GM23248 (cell line): Measurements from ENCODE around the gene CD58. TPM values are rescaled to one million over a fixed set of nuclear protein-coding genes. Genes with fewer than 3 reads are reported as not detected.

Experiments
- DNase-seq: peaks from one replicate; pipeline ENCODE4 v3.0.0-alpha.2; 2015
- H2AFZ ChIP-seq: fragments of 200-600 bp; sonication (generic); 2 replicates; pipeline ENCODE4 v1.6.1; 2016; ENCODE audit warnings: antibody characterized with exemption
- H3F3A ChIP-seq: fragments of 200-600 bp; sonication (generic); 2 replicates; pipeline ENCODE4 v1.6.1; 2016; ENCODE audit warnings: mild to moderate bottlenecking, antibody characterized with exemption, mixed run types; ENCODE audit not compliant: insufficient read depth
- H3K27ac ChIP-seq: fragments of 200-600 bp; sonication (generic); 2 replicates; pipeline ENCODE4 v1.5.1; 2016; ENCODE audit warnings: mild to moderate bottlenecking
- H3K27me3 ChIP-seq: fragments of 200-600 bp; sonication (generic); replicated peaks from 2 replicates; pipeline ENCODE4 v1.6.1; 2016; ENCODE audit warnings: mild to moderate bottlenecking; ENCODE audit not compliant: insufficient read depth
- H3K36me3 ChIP-seq: fragments of 200-600 bp; sonication (generic); 2 replicates; pipeline ENCODE4 v1.6.1; 2016; ENCODE audit warnings: low read depth, mild to moderate bottlenecking
- H3K4me1 ChIP-seq: fragments of 200-600 bp; sonication (generic); 2 replicates; pipeline ENCODE4 v1.6.1; 2016; ENCODE audit warnings: mild to moderate bottlenecking; ENCODE audit not compliant: insufficient read depth
- H3K4me2 ChIP-seq: fragments of 200-600 bp; sonication (generic); one replicate; pipeline ENCODE4 v1.6.1; 2016; ENCODE audit warnings: mild to moderate bottlenecking; ENCODE audit not compliant: unreplicated experiment
- H3K4me3 ChIP-seq: fragments of 200-600 bp; sonication (generic); 2 replicates; pipeline ENCODE4 v1.5.1; 2016; ENCODE audit warnings: mild to moderate bottlenecking
- H3K79me2 ChIP-seq: fragments of 200-600 bp; sonication (generic); 2 replicates; pipeline ENCODE4 v1.6.1; 2016; ENCODE audit warnings: mild to moderate bottlenecking; ENCODE audit not compliant: insufficient read depth
- H3K9ac ChIP-seq: fragments of 200-600 bp; sonication (generic); 2 replicates; pipeline ENCODE4 v1.6.1; 2016; ENCODE audit warnings: mild to moderate bottlenecking
- H3K9me2 ChIP-seq: fragments of 200-600 bp; sonication (generic); 2 replicates; pipeline ENCODE4 v1.6.1; 2016; ENCODE audit warnings: mixed run types, mild to moderate bottlenecking, moderate library complexity; ENCODE audit not compliant: insufficient read depth
- H3K9me3 ChIP-seq: fragments of 200-600 bp; sonication (generic); one replicate; pipeline ENCODE4 v1.6.1; 2017; ENCODE audit warnings: low read depth
- H4K20me1 ChIP-seq: fragments of 200-600 bp; sonication (generic); 2 replicates; pipeline ENCODE4 v1.6.0; 2016; ENCODE audit not compliant: insufficient read depth
- EZH2 ChIP-seq: fragments of 200-600 bp; sonication (generic); IDR thresholded peaks from 2 replicates; pipeline ENCODE4 v1.6.1; 2018; ENCODE audit warnings: antibody characterized with exemption, mild to moderate bottlenecking; ENCODE audit not compliant: insufficient read depth, poor library complexity, severe bottlenecking
- EZH2phosphoT487 ChIP-seq: fragments of 200-600 bp; sonication (generic); IDR thresholded peaks from 2 replicates; pipeline ENCODE4 v1.6.1; 2018; ENCODE audit warnings: antibody characterized with exemption, moderate library complexity, mild to moderate bottlenecking, low read depth; ENCODE audit not compliant: insufficient read depth
- WGBS, 2 experiments: methylation state at CpG; one replicate each; pipeline ENCODE4 v1.1.6; 2015 to 2017; ENCODE audit warnings: low lambda C conversion rate in 2 of 2, low coverage in 1 of 2; ENCODE audit errors: missing lambda C conversion rate in 2 of 2; 5-methylcytosine and 5-hydroxymethylcytosine counted together
- in situ Hi-C: fragments of 300-500 bp; cut with MboI; formaldehyde crosslinking; loops from 2 replicates; pipeline ENCODE4 v1.15.0; 2020
- polyA plus RNA-seq: library from polyadenylated mRNA; unstranded; fragments of >200 nt; fragmentation: Nextera tagmentation; extraction: Ambion mirVana; gene quantifications from 2 replicates; pipeline ENCODE4 v1.2.1, GENCODE V29; 2016
- total RNA-seq: library from RNA; depleted of rRNA; stranded (reverse); fragments of >200 nt; shearing (Covaris generic); gene quantifications from 2 replicates; pipeline ENCODE4 v1.2.3, GENCODE V29; 2014

Gene CD58
- total and polyA plus RNA-seq, 2 experiments from 2014 or later = 14.1 to 30.0 TPM

GRCh38 chr1:116574581-116575291, 3.9 kb upstream of the CD58 start:
- Histone ChIP-seq H3K4me3 (no peak overlapping the region), H3K9me2 (no peaks in the 10 kb centered on the region), H3K27ac (no peak overlapping the region), H3K9ac (no peak overlapping the region), H3K4me2 (no peak overlapping the region), H3K36me3 (no peaks in the 10 kb centered on the region), H3K79me2 (peaks cover 2% of the 10 kb centered on the region; the same call in 1 of the 2 replicates), H3F3A (no peaks in the 10 kb centered on the region), H4K20me1 (no peaks in the 10 kb centered on the region), H2AFZ (no peak overlapping the region), H3K9me3 (no peaks in the 10 kb centered on the region), H3K27me3 (peaks cover 10% of the 10 kb centered on the region; the same call in 1 of the 2 replicates), H3K4me1 (0 out of 2 replicates have a peak, but pooled peaks cover 8% of the 10 kb centered on the region)
- TF ChIP-seq EZH2 (no peak), EZH2phosphoT487 (no peak)
- in situ Hi-C loops = loop anchor here (25.0 kb wide), 1 partner anchor 488 kb away; the partner anchor contains the start of gene TTF2
- DNase-seq = peak; percentile 78
- 22 to 23% methylated on average over 11 of the region's 11 CpGs for WGBS, 2 experiments

- WGBS, 2 experiments = 68 to 73% methylated on average over 7 of the region's 7 CpGs
- no peak overlapping the region for H3K9ac ChIP-seq
- H4K20me1 ChIP-seq = no peaks in the 10 kb centered on the region
- H3K4me3 ChIP-seq = no peak overlapping the region
- no peaks in the 10 kb centered on the region for H3F3A ChIP-seq
- H3K4me1 ChIP-seq = 0 out of 2 replicates have a peak, but pooled peaks cover 8% of the 10 kb centered on the region
- peaks cover 5% of the 10 kb centered on the region; the same call in 1 of the 2 replicates for H3K79me2 ChIP-seq
- H3K9me3 ChIP-seq = no peaks in the 10 kb centered on the region
- peaks cover 8% of the 10 kb centered on the region; the same call in 1 of the 2 replicates for H3K27me3 ChIP-seq
- H3K4me2 ChIP-seq = peak overlapping the region; percentile 18
- in situ Hi-C loops = no loop called here
- peak; percentile 39 for DNase-seq
- H3K36me3 ChIP-seq = no peaks in the 10 kb centered on the region
- TF ChIP-seq EZH2 = no peak
- TF ChIP-seq EZH2phosphoT487 = no peak
- H2AFZ ChIP-seq = no peak overlapping the region
- H3K27ac ChIP-seq = no peak overlapping the region
- no peaks in the 10 kb centered on the region for H3K9me2 ChIP-seq
These were observed 2.7 kb upstream of the CD58 start for GRCh38 chr1:116573431-116574095.

GRCh38 chr1:116572771-116573430, 2.1 kb upstream of the CD58 start:
- Histone ChIP-seq H3K27me3 (peaks cover 1% of the 10 kb centered on the region; the same call in 1 of the 2 replicates), H3F3A (no peaks in the 10 kb centered on the region), H3K4me3 (no peak overlapping the region), H3K4me1 (0 out of 2 replicates have a peak, but pooled peaks cover 8% of the 10 kb centered on the region), H3K9ac (no peak overlapping the region), H2AFZ (no peak overlapping the region), H3K36me3 (no peaks in the 10 kb centered on the region), H3K4me2 (no peak overlapping the region), H3K27ac (no peak overlapping the region), H3K9me2 (no peaks in the 10 kb centered on the region), H3K9me3 (no peaks in the 10 kb centered on the region), H4K20me1 (no peaks in the 10 kb centered on the region), H3K79me2 (peaks cover 5% of the 10 kb centered on the region; the same call in 1 of the 2 replicates)
- WGBS, 2 experiments = 78% methylated on average over 4 of the region's 4 CpGs
- DNase-seq = no peak
- in situ Hi-C loops = no loop called here
- TF ChIP-seq EZH2phosphoT487 (no peak), EZH2 (no peak)

- peak overlapping the region; percentile 88; the same call in 1 of the 2 replicates for H2AFZ ChIP-seq
- no peaks in the 10 kb centered on the region for H3K27me3 ChIP-seq
These were observed 1.3 kb upstream of the CD58 start for GRCh38 chr1:116572099-116572498.

More at GRCh38 chr1:116572099-116572498, 1.3 kb upstream of the CD58 start:
- H3K9me3 ChIP-seq = no peaks in the 10 kb centered on the region
- H3K4me2 ChIP-seq = no peak overlapping the region
- H3K27ac ChIP-seq = no peak overlapping the region
- no peaks in the 10 kb centered on the region for H4K20me1 ChIP-seq
- H3K9ac ChIP-seq = no peak overlapping the region
- H3F3A ChIP-seq = no peaks in the 10 kb centered on the region
- 96 to 97% methylated on average over 2 of the region's 2 CpGs for WGBS, 2 experiments
- in situ Hi-C loops = no loop called here
- no peaks in the 10 kb centered on the region for H3K9me2 ChIP-seq
- H3K36me3 ChIP-seq = no peaks in the 10 kb centered on the region
- H3K79me2 ChIP-seq = peaks cover 5% of the 10 kb centered on the region; the same call in 1 of the 2 replicates
- no peak overlapping the region for H3K4me3 ChIP-seq
- H3K4me1 ChIP-seq = 0 out of 2 replicates have a peak, but pooled peaks cover 8% of the 10 kb centered on the region
- TF ChIP-seq EZH2 = no peak
- TF ChIP-seq EZH2phosphoT487 = no peak
- no peak for DNase-seq
